Lung (tissue), 12 donors: Measurements from ENCODE around the gene ARMC7. TPM values are rescaled to one million over a fixed set of nuclear protein-coding genes. Genes with fewer than 3 reads are reported as not detected.

Source experiments
- ATAC-seq: fragments of 200-7000 bp; cut with Tn5 transposase; one replicate; pipeline ENCODE4 v1.9.1; 2020; ENCODE audit warnings: moderate number of reproducible peaks; ENCODE audit not compliant: insufficient read depth, low FRiP score
- DNase-seq, 3 donors: peaks; one replicate each; pipeline ENCODE4 v3.0.0-alpha.2; 2013 to 2017
- H3K27ac ChIP-seq, 2 donors: one replicate each; pipeline ENCODE4 v1.5.1; 2013; ENCODE audit warnings: mild to moderate bottlenecking in 2 of 2, moderate library complexity in 2 of 2, control low read depth in 1 of 2, inconsistent platforms in 1 of 2, low read depth in 1 of 2, low read length in 1 of 2
- H3K27me3 ChIP-seq, 3 donors: one replicate each; pipeline ENCODE4 v1.5.1; 2013; ENCODE audit warnings: low read length in 2 of 3; ENCODE audit not compliant: control insufficient read depth in 3 of 3, insufficient read depth in 3 of 3
- H3K36me3 ChIP-seq, 4 donors: one replicate each; pipeline ENCODE4 v1.5.1; 2013; ENCODE audit warnings: low read length in 4 of 4, mild to moderate bottlenecking in 1 of 4, moderate library complexity in 1 of 4; ENCODE audit not compliant: control insufficient read depth in 4 of 4, insufficient read depth in 4 of 4
- H3K4me1 ChIP-seq, 5 donors: one replicate each; pipeline ENCODE4 v1.5.1; 2013; ENCODE audit warnings: low read length in 5 of 5, mild to moderate bottlenecking in 2 of 5, moderate library complexity in 1 of 5; ENCODE audit not compliant: control insufficient read depth in 5 of 5, insufficient read depth in 5 of 5
- H3K4me3 ChIP-seq: one replicate; pipeline ENCODE4 v1.5.1; 2013; ENCODE audit warnings: mild to moderate bottlenecking, control low read depth, moderate library complexity
- H3K9ac ChIP-seq, 2 donors: one replicate each; pipeline ENCODE4 v1.5.1; 2013; ENCODE audit warnings: low read length in 2 of 2, control low read depth in 1 of 2; ENCODE audit not compliant: insufficient read depth in 1 of 2
- H3K9me3 ChIP-seq, 4 donors: one replicate each; pipeline ENCODE4 v1.5.1; 2013; ENCODE audit warnings: low read length in 3 of 4, mild to moderate bottlenecking in 1 of 4, moderate library complexity in 1 of 4; ENCODE audit not compliant: control insufficient read depth in 4 of 4, insufficient read depth in 3 of 4
- WGBS, 2 donors: extraction: QIAGEN DNeasy Blood & Tissue Kit; methylation state at CpG; one replicate each; pipeline ENCODE4 v1.1.7; 2013; 5-methylcytosine and 5-hydroxymethylcytosine counted together
- polyA plus RNA-seq, 2 donors: library from polyadenylated mRNA; stranded (reverse); fragments of 200-250 nt; gene quantifications; one replicate each; pipeline ENCODE4 v1.2.1, GENCODE V29; 2013
- total RNA-seq, 2 donors: library from RNA; depleted of rRNA in 1 of 2; stranded (reverse); fragments of >200 nt in 1 of 2; gene quantifications; one replicate each; pipeline ENCODE4 v1.2.1, GENCODE V29; 2014 to 2021
- TF ChIP-seq, protein P1 (sequence below): IDR thresholded peaks from 2 replicates; pipeline ENCODE4 v1.5.1; 2012; ENCODE audit warnings: mild to moderate bottlenecking; ENCODE audit errors: control extremely low read depth, extremely low read depth
- donor health status: control.
- donor health status: control.
- donor health status: Bipolar disorder and iron deficiency.
- donor health status: healthy.
- donor health status: DM: yes; HTN: yes; CAD: no.

ARMC7 gene
- total and polyA plus RNA-seq, 4 donors, result 8.1 to 19.2 (median 11.8) TPM

DNA sequence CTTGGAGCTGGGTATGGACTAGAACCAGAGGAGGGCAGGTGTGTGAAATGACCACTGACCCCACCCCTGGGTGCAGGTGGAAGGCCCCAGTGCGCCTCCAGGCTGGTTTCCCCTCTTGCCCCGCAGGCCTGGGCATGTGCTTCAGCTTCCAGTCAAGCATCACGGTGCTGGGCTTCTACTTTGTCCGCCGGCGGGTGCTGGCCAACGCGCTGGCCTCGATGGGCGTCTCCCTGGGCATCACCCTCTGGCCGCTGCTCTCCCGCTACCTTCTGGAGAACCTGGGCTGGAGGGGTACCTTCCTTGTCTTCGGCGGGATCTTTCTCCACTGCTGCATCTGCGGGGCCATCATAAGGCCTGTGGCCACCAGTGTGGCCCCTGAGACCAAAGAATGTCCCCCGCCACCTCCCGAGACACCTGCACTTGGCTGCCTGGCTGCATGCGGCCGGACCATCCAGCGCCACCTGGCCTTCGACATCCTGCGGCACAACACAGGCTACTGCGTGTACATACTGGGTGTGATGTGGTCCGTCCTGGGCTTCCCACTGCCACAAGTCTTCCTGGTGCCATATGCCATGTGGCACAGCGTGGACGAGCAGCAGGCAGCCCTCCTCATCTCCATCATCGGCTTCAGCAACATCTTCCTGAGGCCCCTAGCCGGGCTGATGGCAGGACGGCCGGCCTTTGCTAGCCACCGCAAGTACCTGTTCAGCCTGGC is 9.7 kb upstream of the ARMC7 start:
- Histone ChIP-seq H3K36me3 (peaks cover 0 to 28% (median 16%) of the 10 kb centered on the region in 4 donors), H3K9ac (no peak overlapping the region), H3K27ac (no peak overlapping the region), H3K27me3 (no peaks in the 10 kb centered on the region), H3K4me1 (peaks cover 0 to 4% (median 0%) of the 10 kb centered on the region in 5 donors), H3K4me3 (no peak overlapping the region), H3K9me3 (peaks cover 0 to 6% (median 0%) of the 10 kb centered on the region in 4 donors)
- DNase-seq (no peak), ATAC-seq (no peak)
- WGBS, 2 donors, result 95 to 96% methylated on average over 31 of the region's 31 CpGs
- TF ChIP-seq, protein P1, sequence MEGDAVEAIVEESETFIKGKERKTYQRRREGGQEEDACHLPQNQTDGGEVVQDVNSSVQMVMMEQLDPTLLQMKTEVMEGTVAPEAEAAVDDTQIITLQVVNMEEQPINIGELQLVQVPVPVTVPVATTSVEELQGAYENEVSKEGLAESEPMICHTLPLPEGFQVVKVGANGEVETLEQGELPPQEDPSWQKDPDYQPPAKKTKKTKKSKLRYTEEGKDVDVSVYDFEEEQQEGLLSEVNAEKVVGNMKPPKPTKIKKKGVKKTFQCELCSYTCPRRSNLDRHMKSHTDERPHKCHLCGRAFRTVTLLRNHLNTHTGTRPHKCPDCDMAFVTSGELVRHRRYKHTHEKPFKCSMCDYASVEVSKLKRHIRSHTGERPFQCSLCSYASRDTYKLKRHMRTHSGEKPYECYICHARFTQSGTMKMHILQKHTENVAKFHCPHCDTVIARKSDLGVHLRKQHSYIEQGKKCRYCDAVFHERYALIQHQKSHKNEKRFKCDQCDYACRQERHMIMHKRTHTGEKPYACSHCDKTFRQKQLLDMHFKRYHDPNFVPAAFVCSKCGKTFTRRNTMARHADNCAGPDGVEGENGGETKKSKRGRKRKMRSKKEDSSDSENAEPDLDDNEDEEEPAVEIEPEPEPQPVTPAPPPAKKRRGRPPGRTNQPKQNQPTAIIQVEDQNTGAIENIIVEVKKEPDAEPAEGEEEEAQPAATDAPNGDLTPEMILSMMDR, result no peak

DNA sequence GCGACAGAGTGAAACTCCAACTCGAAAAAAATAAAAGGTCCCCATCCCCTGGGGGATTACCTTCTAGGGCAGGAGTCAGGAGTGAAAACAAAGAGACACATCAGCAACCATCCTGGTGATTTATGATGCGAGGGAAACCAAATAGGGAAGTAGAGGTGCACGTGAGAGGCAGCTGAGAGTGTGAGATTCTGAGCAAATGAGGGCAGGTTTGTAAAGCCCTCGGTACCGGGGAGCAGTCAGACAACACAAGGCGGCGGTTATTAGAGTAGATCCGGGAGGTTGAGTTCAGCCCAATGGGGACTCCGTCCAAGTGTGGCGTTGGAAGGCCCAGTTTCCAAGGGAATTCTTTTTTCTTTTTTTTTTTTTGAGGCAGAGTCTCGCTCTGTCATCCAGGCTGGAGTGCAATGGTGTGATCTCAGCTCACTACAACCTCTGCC is 7.4 kb upstream of the ARMC7 start:
- peaks cover 0 to 4% (median 0%) of the 10 kb centered on the region in 5 donors for H3K4me1 ChIP-seq
- WGBS, 2 donors, result 38 to 66% methylated on average over 12 of the region's 12 CpGs
- DNase-seq (no peak), ATAC-seq (no peak)
- H3K36me3 ChIP-seq, result peaks cover 0 to 28% (median 19%) of the 10 kb centered on the region in 4 donors
- H3K9me3 ChIP-seq, result peaks cover 0 to 6% (median 0%) of the 10 kb centered on the region in 4 donors
- TF ChIP-seq, protein P1, result no peak
- H3K4me3 ChIP-seq, result no peak overlapping the region
- no peaks in the 10 kb centered on the region for H3K27me3 ChIP-seq
- H3K27ac ChIP-seq, result no peak overlapping the region
- H3K9ac ChIP-seq, result no peak overlapping the region

DNA sequence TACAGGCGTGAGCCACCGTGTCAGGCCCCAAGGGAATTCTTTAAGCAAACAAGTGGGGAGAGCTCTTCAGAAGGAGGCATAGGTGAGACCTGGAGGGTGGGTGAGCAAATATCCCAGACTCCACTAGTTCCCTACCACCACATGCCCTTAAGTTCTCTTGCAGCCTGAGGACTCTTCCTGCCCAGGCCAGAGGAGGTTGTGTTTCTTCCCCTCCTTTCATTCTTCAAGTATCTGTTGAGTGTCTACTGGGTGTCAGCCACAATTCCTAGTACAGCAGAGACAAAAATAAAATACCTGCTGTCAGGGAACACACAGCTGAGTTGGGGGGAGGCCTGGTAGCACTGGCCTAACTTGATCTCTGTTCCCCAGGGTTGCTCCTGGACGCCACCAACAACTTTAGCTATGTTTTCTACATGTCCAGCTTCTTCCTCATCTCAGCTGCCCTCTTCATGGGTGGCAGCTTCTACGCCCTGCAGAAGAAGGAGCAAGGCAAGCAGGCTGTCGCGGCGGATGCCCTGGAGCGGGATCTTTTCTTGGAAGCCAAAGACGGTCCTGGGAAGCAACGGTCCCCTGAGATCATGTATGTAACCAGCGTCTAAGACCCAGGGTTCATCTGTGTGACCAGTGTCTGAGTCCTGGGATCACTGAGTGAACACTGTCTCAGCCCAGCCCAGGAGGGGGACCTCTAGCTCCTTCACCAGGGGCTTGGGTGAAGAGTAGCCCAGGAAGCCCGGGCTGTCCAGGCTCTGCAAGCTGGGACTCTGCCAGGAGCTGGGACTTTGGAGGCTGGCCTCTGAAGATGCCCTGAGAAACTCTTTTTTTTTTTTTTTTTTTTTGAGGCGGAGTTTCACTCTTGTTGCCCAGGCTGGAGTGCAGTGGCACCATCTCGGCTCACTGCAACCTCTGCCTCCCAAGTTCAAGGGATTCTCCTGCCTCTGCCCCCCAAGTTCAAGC is 5.9 kb upstream of the ARMC7 start:
- DNase-seq (no peak), ATAC-seq (no peak)
- no peak overlapping the region for H3K4me3 ChIP-seq
- TF ChIP-seq, protein P1, result no peak
- 82 to 91% methylated on average over 13 to 14 of the region's 14 CpGs for WGBS, 2 donors
- peaks cover 0 to 6% (median 0%) of the 10 kb centered on the region in 4 donors for H3K9me3 ChIP-seq
- H3K9ac ChIP-seq, result no peak overlapping the region
- H3K4me1 ChIP-seq, result peaks cover 0 to 7% (median 0%) of the 10 kb centered on the region in 5 donors
- H3K36me3 ChIP-seq, result peaks cover 0 to 20% (median 15%) of the 10 kb centered on the region in 4 donors
- peaks cover 0 to 3% (median 0%) of the 10 kb centered on the region in 3 donors for H3K27me3 ChIP-seq
- H3K27ac ChIP-seq, result peak overlapping the region in 1 of 2 donors; percentile 64
